Stimulated activated naive CD4-positive, alpha-beta T cell treated with Interleukin-2 at 50 U/mL for 16 hours (primary cell): ENCODE data around the gene PPARA.
"Not testable (repeated sequence)": the region's sequence is repeated elsewhere in the genome, so short reads cannot be mapped to it uniquely, and the experiment has no call there.

Experiments used
- DNase-seq: peaks from one replicate; lab custom pipeline; 2025; lab: John Stamatoyannopoulos, UW

The PPARA gene

DNA sequence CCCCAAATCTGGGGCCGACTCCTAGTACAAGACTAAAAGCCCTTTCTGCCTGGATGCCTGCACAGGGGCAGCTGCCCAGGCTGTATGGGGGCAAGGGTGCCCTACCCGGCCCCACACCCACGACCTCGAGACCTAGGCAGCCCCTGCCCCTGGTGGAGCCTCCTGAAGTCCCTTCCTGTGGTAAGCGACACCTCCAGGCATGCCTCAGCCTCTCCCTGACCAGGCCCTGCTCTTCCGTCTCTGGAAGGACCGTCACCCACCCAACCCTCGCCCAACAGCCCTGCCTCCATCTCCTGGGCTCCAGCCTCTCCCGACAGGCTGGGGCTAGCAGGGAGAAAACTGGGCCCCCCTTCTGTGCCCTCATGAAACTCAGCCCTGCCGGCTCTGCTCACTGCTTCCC lies 22.8 kb upstream of the PPARA start:
- DNase-seq: no peak

DNA sequence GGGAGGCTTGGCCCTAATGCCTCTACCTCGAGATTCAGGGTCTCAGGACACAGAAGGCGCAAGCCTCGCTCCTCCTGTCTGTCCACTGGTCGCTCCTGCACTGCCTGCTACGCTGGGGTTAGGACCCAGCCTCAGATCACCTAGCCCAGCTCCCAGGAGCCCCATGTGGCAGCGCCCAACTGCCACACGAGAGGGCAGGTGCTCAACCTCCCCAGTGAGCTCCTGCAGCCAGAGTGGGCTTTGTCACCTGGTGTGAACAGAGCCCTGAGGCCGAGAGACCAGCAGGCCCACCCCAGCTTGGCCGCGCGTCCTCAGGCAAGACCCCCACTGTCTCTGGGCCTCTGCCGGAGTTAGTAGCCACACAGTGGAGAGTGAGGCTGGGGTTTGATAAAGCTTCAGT lies 21.7 kb upstream of the PPARA start:
- DNase-seq: no peak

DNA sequence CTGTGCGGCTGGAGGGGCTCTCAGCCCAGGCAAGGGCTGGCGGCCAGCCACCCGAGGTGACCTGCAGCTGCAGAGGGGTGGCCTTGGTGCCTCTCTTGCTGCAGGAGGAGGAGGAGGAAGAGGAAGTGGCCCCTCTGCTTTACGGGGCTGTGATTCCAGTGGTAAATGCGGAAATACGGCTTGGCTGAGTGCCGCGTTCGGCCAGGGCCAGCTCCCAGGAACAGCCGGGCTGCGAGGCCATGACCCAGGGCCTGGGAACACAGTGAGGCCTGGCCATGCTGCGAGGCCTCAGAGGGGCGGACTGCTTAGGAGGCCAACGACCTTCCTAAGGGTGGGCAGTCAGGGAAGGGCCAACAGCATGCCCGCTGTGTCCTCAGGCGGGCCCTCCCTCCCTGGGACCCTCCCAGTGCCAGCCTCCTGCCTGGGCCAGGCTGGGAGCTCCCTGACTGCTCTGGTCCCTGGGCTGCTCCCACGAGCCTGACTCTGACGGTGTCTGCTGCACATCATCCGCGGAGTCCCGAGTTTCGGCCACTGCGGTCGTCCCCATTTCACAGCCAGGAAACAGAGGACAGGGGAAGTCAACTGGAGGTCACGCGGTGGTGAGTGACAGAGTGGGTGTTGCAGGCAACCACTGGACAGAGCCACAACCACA lies 20.8 kb upstream of the PPARA start:
- DNase-seq: no peak

- no peak for DNase-seq
Observed at GRCh38 chr22:46131151-46131587, 19.2 kb upstream of the PPARA start.

GRCh38 chr22:46132193-46132829 lies 18.0 kb upstream of the PPARA start:
- not testable (repeated sequence) for DNase-seq

DNA sequence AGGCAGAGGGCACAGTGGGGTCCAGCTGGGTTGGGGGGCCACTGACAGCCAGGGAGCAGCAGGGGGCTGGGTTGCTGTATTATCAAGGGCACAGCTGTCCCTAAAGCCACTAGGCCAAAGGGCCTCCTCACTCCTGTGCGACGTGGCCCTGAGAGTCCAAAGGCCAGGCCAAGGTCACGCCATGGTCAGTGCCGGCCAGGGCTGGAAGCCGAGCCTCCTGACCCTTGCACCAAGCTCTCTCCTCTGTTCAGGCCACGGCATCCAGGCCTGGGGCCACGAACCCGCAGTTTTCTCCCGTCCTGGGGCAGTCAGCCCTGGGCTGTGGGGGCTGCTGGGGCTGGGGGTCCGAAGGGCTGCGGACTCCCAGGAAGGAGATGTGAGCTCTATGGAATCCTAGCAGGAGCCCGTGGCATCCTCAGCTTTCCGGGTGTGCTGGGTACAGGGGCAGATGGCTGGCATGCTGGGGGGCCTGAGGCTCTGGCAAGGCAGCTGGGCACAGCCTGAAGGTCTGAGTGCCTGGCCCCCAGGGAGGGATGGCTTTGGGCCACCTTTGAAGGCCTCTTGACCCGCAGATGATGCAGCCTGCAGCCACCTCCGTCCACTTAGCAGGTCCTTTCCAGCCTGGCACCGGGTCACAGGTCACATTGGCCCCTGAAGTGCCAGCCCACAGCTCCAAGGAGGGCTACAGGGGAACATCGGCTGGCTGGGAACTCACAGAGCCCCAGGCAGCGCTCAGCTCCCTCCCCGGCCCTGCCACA lies 17.3 kb upstream of the PPARA start:
- DNase-seq: no peak

GRCh38 chr22:46133588-46133855 lies 16.8 kb upstream of the PPARA start:
- DNase-seq: no peak

DNA sequence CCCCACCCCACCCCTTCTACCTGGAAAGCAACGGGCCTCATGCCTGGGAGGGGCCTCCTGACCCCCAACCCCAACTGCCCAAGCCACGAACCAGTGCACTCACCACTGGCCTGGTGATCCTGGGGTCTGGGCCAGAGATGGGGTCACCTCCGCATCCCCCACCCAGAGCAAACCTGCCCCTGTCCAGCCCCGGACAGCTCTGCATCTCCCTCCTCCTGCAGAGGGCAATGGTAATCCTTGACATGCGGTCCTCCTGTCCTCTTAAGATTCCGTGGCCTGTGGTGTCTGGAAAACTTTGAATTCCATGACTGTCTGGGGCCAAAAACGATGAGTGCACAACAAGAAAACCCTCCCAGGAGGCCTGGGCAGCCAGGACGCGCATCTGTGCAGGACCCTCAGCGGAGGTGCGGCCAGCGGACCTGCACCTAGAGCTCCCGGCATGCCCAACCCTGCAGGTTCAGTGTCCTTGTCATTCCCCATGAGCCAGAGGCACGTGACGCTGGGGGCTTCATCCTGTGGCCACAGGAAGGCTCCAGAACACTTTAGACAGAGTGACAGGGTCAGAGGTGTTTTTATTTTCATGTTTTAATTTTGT lies 16.1 kb upstream of the PPARA start:
- DNase-seq: no peak

DNA sequence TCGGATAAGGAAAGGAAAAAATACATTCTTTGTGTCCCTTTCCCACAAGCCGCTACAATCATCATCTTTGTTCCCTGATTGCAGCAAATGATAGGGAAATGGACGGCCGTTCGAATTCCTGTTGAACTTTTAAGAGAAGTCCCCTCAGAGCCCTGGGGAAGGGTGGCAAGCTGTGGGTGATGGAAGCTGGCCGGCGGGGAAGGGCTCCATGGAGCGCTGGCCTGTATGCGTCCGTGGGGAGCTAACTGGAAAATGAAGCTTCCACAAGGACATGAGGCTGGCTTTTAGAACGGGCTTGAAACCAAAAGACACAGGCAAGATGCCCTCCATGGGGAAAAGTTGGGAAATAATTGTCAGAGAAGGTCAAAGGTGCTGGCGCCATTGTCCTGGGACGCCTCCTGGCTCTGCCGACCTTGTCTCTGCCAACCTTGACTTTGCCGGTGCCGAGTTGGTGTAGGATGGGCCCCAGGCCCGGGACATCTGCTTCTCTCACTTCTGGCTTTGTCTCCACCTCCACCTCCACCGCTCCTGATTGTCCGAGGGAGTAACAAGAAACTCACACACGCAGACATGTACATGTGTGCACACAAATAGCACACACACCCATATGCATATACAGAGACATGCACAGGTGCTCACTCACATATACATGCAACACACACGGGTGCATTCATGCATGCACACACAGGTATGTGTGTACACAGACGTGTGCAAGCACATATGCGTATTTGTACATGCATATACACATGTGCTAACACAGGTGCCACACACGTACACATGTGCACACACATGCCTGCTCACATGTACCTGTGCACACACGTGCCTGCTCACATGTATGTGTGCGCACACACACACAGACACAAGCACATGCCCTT lies 14.5 kb upstream of the PPARA start:
- no peak for DNase-seq

GRCh38 chr22:46136486-46137217 lies 13.7 kb upstream of the PPARA start:
- DNase-seq: no peak

DNA sequence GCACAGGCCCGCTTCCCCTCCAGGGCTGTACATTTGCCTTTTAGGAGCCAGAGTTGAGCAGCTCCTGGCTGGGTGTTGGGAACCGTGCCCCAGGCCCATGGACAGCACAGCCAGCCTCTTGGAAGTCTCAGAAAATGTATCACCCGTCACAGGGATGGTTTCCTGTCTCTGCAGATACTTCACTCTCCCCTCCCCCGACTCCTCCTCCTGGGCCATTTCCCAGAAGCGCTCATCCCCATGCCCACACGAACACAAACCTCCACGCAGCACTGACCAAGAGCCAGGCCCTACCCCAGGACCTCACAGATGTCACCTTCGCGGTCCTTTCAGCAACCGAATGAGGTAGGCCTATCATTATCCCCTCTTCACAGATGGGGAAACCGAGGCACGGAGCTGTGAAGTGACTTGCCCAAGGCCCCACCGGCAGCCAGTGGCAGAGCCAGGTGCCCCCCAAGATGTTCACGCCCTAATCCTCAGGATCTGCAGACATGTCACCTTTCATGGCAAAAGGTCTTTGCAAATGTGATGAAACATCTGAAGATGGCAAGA lies 13.0 kb upstream of the PPARA start:
- DNase-seq: no peak

DNA sequence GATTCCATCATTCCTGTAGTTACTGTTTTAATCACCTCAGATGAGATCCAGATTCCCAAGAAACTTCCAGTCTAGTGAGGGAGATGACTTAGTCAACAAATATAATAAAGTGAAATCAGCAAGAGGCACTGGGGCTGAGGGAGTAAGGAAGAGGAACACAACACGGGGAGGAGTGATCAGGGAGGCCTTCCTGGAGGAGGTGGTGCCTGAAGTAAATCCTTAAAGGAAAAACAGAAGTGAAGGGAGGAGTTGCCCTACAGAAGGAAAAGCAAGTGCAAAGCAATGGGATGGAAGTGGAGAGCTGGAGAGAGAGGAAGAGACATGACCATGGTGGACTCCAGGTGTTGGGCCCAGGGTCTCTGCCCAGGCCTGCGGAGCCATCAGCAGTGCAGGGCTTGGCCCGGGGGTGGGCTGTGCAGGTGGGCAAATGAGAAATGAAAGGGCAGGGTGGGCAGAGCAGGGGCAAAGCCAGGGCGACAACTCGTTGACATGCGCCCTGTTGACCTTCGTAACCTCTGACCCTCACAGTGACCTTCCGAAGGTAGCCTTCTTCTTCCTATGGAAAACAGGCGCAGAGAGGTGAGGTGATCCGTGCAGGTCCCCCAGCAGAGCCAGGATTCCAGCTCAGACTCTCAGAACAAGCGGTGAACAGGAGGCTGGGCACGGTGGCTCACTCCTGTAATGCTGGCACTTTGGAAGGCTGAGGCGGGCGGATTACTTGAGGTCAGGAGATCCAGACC lies 12.1 kb upstream of the PPARA start:
- no peak for DNase-seq

DNA sequence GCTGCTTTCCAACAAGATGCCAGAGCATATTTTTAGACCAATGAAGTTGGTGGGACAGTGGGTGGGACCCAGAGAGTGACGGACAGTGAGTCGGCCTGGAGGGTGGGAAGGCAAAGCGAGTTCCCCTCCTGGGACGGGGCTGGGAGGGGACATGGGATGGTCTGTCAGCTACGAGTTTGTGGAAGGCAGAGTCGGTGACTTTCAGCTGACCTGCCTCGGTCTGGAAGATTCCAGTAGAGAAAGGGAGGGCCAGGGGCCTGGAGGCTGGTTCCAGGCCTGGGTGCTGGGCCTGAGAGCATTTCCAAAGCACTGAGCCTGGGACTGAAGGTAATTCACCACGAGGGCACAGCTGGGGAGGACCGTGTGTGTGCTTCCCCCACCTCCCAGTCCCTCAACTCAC lies 10.9 kb upstream of the PPARA start:
- not testable (repeated sequence) for DNase-seq

- no peak for DNase-seq
Observed at GRCh38 chr22:46139895-46140350, 10.4 kb upstream of the PPARA start.

- DNase-seq: no peak
Observed at GRCh38 chr22:46140989-46141928, 9.1 kb upstream of the PPARA start.

- DNase-seq: no peak
Observed at GRCh38 chr22:46142548-46143490, 7.5 kb upstream of the PPARA start.

- DNase-seq: no peak
Observed at GRCh38 chr22:46143491-46144147, 6.7 kb upstream of the PPARA start.
